HepG2 (cell line): Measurements from ENCODE around the gene KANK4. TPM values are rescaled to one million over a fixed set of nuclear protein-coding genes. Genes with fewer than 3 reads are reported as not detected.

ENCODE experiments used
- ATAC-seq: fragments of 200-7000 bp; cut with Tn5 transposase; 3 replicates; pipeline ENCODE4 v1.9.1; 2020; ENCODE audit warnings: mild to moderate bottlenecking, moderate library complexity
- Bru-seq: library from RNA; stranded (reverse); fragments of 400-500 nt; gene quantifications from one replicate; lab custom pipeline; 2021; lab: Mats Ljungman, UMichigan
- BruChase-seq, 2 experiments: library from RNA; stranded (reverse); fragments of 400-500 nt; gene quantifications; one replicate each; lab custom pipeline; 2021; lab: Mats Ljungman, UMichigan
- BruUV-seq: library from RNA; stranded (reverse); fragments of 400-500 nt; replicated peaks from 2 replicates; lab custom pipeline; 2021; lab: Mats Ljungman, UMichigan
- CTCF ChIA-PET: fragments of 300-600 bp; formaldehyde crosslinking; extraction: SDS; loops from one replicate; lab custom pipeline; 2021; ENCODE audit warnings: low total read pairs, inconsistent platforms, low intra/inter-chr PET ratio; lab: Yijun Ruan, JAX
- POLR2A ChIA-PET: fragments of 350-600 bp; sonication (Branson Sonifier 250); formaldehyde crosslinking; loops from one replicate; lab custom pipeline; 2020; ENCODE audit warnings: antibody characterized with exemption, inconsistent platforms; lab: Yijun Ruan, JAX
- DNase-seq: peaks from one replicate; pipeline ENCODE4 v3.0.0-alpha.2; 2015; ENCODE audit warnings: low spot score
- FAIRE-seq: peaks from 3 replicates; lab custom pipeline; 2011; peaks lifted over from hg19 to GRCh38; lab: Jason Lieb, UNC
- H2AFZ ChIP-seq: one replicate; pipeline ENCODE4 v1.6.1; 2011; ENCODE audit warnings: low read length, inconsistent platforms
- H3K27ac ChIP-seq: fragments of 300-600 bp; 3 replicates; pipeline ENCODE4 v1.8.0; 2011; ENCODE audit warnings: mixed run types, mild to moderate bottlenecking, mixed read lengths, low read length, inconsistent platforms; ENCODE audit not compliant: insufficient read depth; ENCODE audit errors: extremely low read length
- H3K27me3 ChIP-seq, 2 experiments: fragments of 200-600 bp in 1 of 2; 2 replicates in 1 of 2; 3 replicates in 1 of 2; pipeline versions ENCODE4 v1.6.0 to v1.8.0; 2011; ENCODE audit warnings: low read length in 2 of 2, mild to moderate bottlenecking in 2 of 2, moderate library complexity in 2 of 2, inconsistent platforms in 1 of 2; ENCODE audit not compliant: insufficient read depth in 2 of 2, control insufficient read depth in 1 of 2
- H3K36me3 ChIP-seq, 2 experiments: fragments of 200-600 bp in 1 of 2; replicated peaks in 1 of 2; 2 replicates in 1 of 2; 3 replicates in 1 of 2; pipeline versions ENCODE4 v1.5.1 to v1.8.0; 2011; ENCODE audit warnings: low read length in 2 of 2, inconsistent platforms in 1 of 2; ENCODE audit not compliant: insufficient read depth in 2 of 2, control insufficient read depth in 1 of 2
- H3K4me1 ChIP-seq: 2 replicates; pipeline ENCODE4 v1.5.1; 2012; ENCODE audit warnings: low read length, inconsistent platforms; ENCODE audit not compliant: insufficient read depth
- H3K4me2 ChIP-seq: 2 replicates; pipeline ENCODE4 v1.6.0; 2011; ENCODE audit warnings: low read depth, low read length, inconsistent platforms
- H3K4me3 ChIP-seq, 3 experiments: fragments of 200-600 bp in 1 of 3; sonication (generic), shearing (Covaris generic) in 1 of 3; replicated peaks in 1 of 3; 2 replicates each; pipeline ENCODE4 v1.5.1; 2011 to 2016; ENCODE audit warnings: low read length in 3 of 3, inconsistent platforms in 2 of 3, low read depth in 2 of 3, mild to moderate bottlenecking in 2 of 3, control low read depth in 1 of 3, mixed read lengths in 1 of 3; ENCODE audit not compliant: insufficient read depth in 1 of 3
- H3K79me2 ChIP-seq: one replicate; pipeline ENCODE4 v1.6.1; 2011; ENCODE audit warnings: low read length, inconsistent platforms; ENCODE audit not compliant: insufficient read depth
- H3K9ac ChIP-seq: 2 replicates; pipeline ENCODE4 v1.6.0; 2011; ENCODE audit warnings: mild to moderate bottlenecking, low read depth, low read length, inconsistent platforms; ENCODE audit not compliant: insufficient read depth
- H3K9me3 ChIP-seq: 2 replicates; pipeline ENCODE4 v1.5.1; 2012; ENCODE audit warnings: mild to moderate bottlenecking, low read length
- H4K20me1 ChIP-seq: 2 replicates; pipeline ENCODE4 v1.6.0; 2011; ENCODE audit warnings: inconsistent platforms, mild to moderate bottlenecking, low read length, moderate library complexity; ENCODE audit not compliant: insufficient read depth
- AKNA ChIP-seq: sonication (generic); formaldehyde crosslinking; IDR thresholded peaks from 2 replicates; pipeline ENCODE4 v1.4.0; 2020; ENCODE audit warnings: missing genetic modification reagents, borderline replicate concordance
- ARNT2 ChIP-seq: sonication (generic); formaldehyde crosslinking; IDR thresholded peaks from 2 replicates; pipeline ENCODE4 v1.8.0; 2022; ENCODE audit warnings: mild to moderate bottlenecking, low read depth, missing genetic modification reagents, moderate library complexity
- BHLHE40 ChIP-seq: IDR thresholded peaks from 2 replicates; pipeline ENCODE4 v1.6.1; 2011; ENCODE audit warnings: low read length, improper control_type of control experiment
- EED ChIP-seq: sonication (generic); formaldehyde crosslinking; IDR thresholded peaks from 2 replicates; pipeline ENCODE4 v1.5.0; 2020; ENCODE audit warnings: mild to moderate bottlenecking, missing genetic modification reagents
- HNRNPLL ChIP-seq: fragments of 200-400 bp; formaldehyde crosslinking; IDR thresholded peaks from 2 replicates; pipeline ENCODE4 v1.6.1; 2017; ENCODE audit warnings: mild to moderate bottlenecking, low read depth, low read length; ENCODE audit not compliant: poor library complexity, severe bottlenecking
- NONO ChIP-seq, 2 experiments: fragments of 450-650 bp in 1 of 2; sonication (generic) in 1 of 2; formaldehyde crosslinking in 1 of 2; IDR thresholded peaks in 1 of 2; conservative IDR thresholded peaks in 1 of 2; 2 replicates each; pipeline versions ENCODE4 v1.6.1 to v1.8.0; 2017 to 2022; ENCODE audit warnings: mild to moderate bottlenecking in 1 of 2, missing genetic modification reagents in 1 of 2, moderate library complexity in 1 of 2
- ZBTB14 ChIP-seq: sonication (generic); formaldehyde crosslinking; IDR thresholded peaks from 2 replicates; pipeline ENCODE4 v1.4.0; 2020; ENCODE audit warnings: missing genetic modification reagents
- ZNF10 ChIP-seq: sonication (generic); formaldehyde crosslinking; IDR thresholded peaks from 2 replicates; pipeline ENCODE4 v1.4.0; 2020; ENCODE audit warnings: mild to moderate bottlenecking, low read depth, missing genetic modification reagents, borderline replicate concordance
- ZNF431 ChIP-seq: sonication (generic); formaldehyde crosslinking; IDR thresholded peaks from 2 replicates; pipeline ENCODE4 v1.9.0; 2022; ENCODE audit warnings: missing genetic modification reagents, low read depth, mild to moderate bottlenecking, borderline replicate concordance
- WGBS: methylation state at CpG from one replicate; pipeline ENCODE4 v1.1.6; 2017; ENCODE audit warnings: low lambda C conversion rate; 5-methylcytosine and 5-hydroxymethylcytosine counted together
- in situ Hi-C: cut with HindIII; loops from 2 replicates; pipeline ENCODE4 v1.10.0; 2017; ENCODE audit warnings: low pct_unique_long_range_greater_than_20kb; ENCODE audit not compliant: extremely low pct_ligation_motif_present
- intact Hi-C: fragments of 100-400 bp; cut with micrococcal nuclease; formaldehyde crosslinking; loops from one replicate; pipeline ENCODE4 v1.10.0; 2022; ENCODE audit not compliant: unreplicated experiment
- long read RNA-seq, 2 experiments: library from RNA in 1 of 2; library from polyadenylated mRNA in 1 of 2; stranded (forward) in 1 of 2; unstranded in 1 of 2; transcript quantifications; one replicate each; pipeline ENCODE4 v2.0.0, GENCODE V29; 2019 to 2022
- polyA minus RNA-seq, 3 experiments: library from RNA; depleted of rRNA, polyadenylated mRNA; stranded (reverse); fragments of >200 nt; gene quantifications; 2 replicates each; pipeline ENCODE4 v1.2.3, GENCODE V29; 2011; ENCODE audit warnings: low replicate concordance in 1 of 3
- polyA plus RNA-seq, 8 experiments: library from polyadenylated mRNA; depleted of rRNA in 3 of 8; stranded (reverse) in 7 of 8; unstranded in 1 of 8; fragments of >200 nt; fragmentation: Illumina TruSeq in 4 of 8; extraction: Trizol in 4 of 8; gene quantifications; 2 replicates each; pipeline versions ENCODE4 v1.2.1 to v1.2.3, GENCODE V29; 2011 to 2016; ENCODE audit warnings: low read depth in 4 of 8, missing spikeins in 1 of 8, mixed read lengths in 1 of 8; ENCODE audit not compliant: insufficient read depth in 1 of 8
- total RNA-seq, 5 experiments: library from RNA; depleted of rRNA; stranded (reverse); fragments of >200 nt; fragmentation: Illumina TruSeq; extraction: Trizol; gene quantifications; 2 replicates each; pipeline ENCODE4 v1.2.3, GENCODE V29; 2016; ENCODE audit warnings: low read depth in 1 of 5

Gene KANK4
- total RNA-seq (2016; rRNA removed; fragmentation: Illumina TruSeq; extraction: Trizol) (25.7 and 28.8 TPM in 2 replicates), polyA plus RNA-seq (2011; rRNA removed) (10.9 and 16.1 TPM in 2 replicates), polyA minus RNA-seq (2011; rRNA and poly(A)+ RNA removed; ENCODE audit: low replicate concordance) (40.6 TPM in 1 of 2 replicates, not detected in the other), Bru-seq, nascent RNA (percentile 69 among the genes with signal in this experiment), BruChase-seq, experiment 1, labeled RNA remaining after a 6-hour chase (percentile 59 among the genes with signal in this experiment), BruChase-seq, experiment 2, labeled RNA remaining after a 2-hour chase (percentile 63 among the genes with signal in this experiment)
- total RNA-seq (2016; cell fraction: cytosol; rRNA removed; fragmentation: Illumina TruSeq; extraction: Trizol; ENCODE audit: low read depth) = 8.0 and 8.5 TPM in 2 replicates
- 25.9 and 29.8 TPM in 2 replicates for total RNA-seq (2016; cell fraction: insoluble cytoplasmic fraction; rRNA removed; fragmentation: Illumina TruSeq; extraction: Trizol)
- 21.3 and 22.4 TPM in 2 replicates for total RNA-seq (2016; cell fraction: membrane; rRNA removed; fragmentation: Illumina TruSeq; extraction: Trizol)
- 17.2 and 19.3 TPM in 2 replicates for total RNA-seq (2016; cell fraction: nucleus; rRNA removed; fragmentation: Illumina TruSeq; extraction: Trizol)
- polyA plus RNA-seq (2011; cell fraction: cytosol; rRNA removed) = 8.1 and 12.4 TPM in 2 replicates
- polyA plus RNA-seq (2011; cell fraction: nucleus; rRNA removed) = 7.0 and 9.0 TPM in 2 replicates
- 5.0 and 7.0 TPM in 2 replicates for polyA plus RNA-seq (2012)
- polyA plus RNA-seq (2016; cell fraction: cytosol; fragmentation: Illumina TruSeq; extraction: Trizol; ENCODE audit: low read depth) = 4.5 and 5.1 TPM in 2 replicates
- polyA plus RNA-seq (2016; cell fraction: insoluble cytoplasmic fraction; fragmentation: Illumina TruSeq; extraction: Trizol; ENCODE audit: low read depth) = 23.3 and 29.4 TPM in 2 replicates
- polyA plus RNA-seq (2016; cell fraction: membrane; fragmentation: Illumina TruSeq; extraction: Trizol; ENCODE audit: low read depth) = 12.8 and 13.9 TPM in 2 replicates
- polyA plus RNA-seq (2016; cell fraction: nucleus; fragmentation: Illumina TruSeq; extraction: Trizol; ENCODE audit: insufficient read depth, low read depth) = 24.3 and 25.9 TPM in 2 replicates
- 11.2 and 15.2 TPM in 2 replicates for polyA minus RNA-seq (2011; cell fraction: cytosol; rRNA and poly(A)+ RNA removed)
- polyA minus RNA-seq (2011; cell fraction: nucleus; rRNA and poly(A)+ RNA removed) = 13.4 and 15.2 TPM in 2 replicates
- long read RNA-seq, experiment 1, partial matches to known transcripts = 3 of 7 reads
- long read RNA-seq, experiment 1, other reads (novel, unspliced or antisense) = 4 of 7 reads
- long read RNA-seq, experiment 2, full-length matches to known transcripts = 2 of 24 reads
- long read RNA-seq, experiment 2, partial matches to known transcripts = 7 of 24 reads
- long read RNA-seq, experiment 2, other reads (novel, unspliced or antisense) = 15 of 24 reads

GRCh38 chr1:62318756-62319544 is at the start of gene KANK4:
Gene KANK4 (minus strand): TSS chr1:62319434. CDS start chr1:62281564, 37,870 bp downstream.
- FAIRE-seq = peak; percentile 8
- POLR2A ChIA-PET = interaction anchor here (0.7 to 2.2 kb wide), 5 partner anchors 12 to 117 kb away, joined by 3 to 12 read pairs (median 5); no protein-coding TSS in a partner anchor
- WGBS = under 1% methylated on average over 30 of the region's 84 CpGs
- in situ Hi-C loops (no loop called here), intact Hi-C loops (loop anchor here (2.0 kb wide), 1 partner anchor 88 kb away; no protein-coding TSS in a partner anchor)
- Histone ChIP-seq H3K4me2 (peak within 1 kb of the TSS; percentile 93), H3K4me3 (peak within 1 kb of the TSS; percentile 90 to 96 (median 93)), H4K20me1 (no peaks in the 10 kb centered on the region), H3K9me3 (no peaks in the 10 kb centered on the region), H3K79me2 (peaks cover 44% of the 10 kb centered on the region), H2AFZ (no peak within 1 kb of the TSS), H3K36me3 (no peaks in the 10 kb centered on the region; a peak in 2 of 5 replicates), H3K9ac (peak within 1 kb of the TSS; percentile 70), H3K27me3 (no peaks in the 10 kb centered on the region), H3K27ac (peak within 1 kb of the TSS; percentile 62), H3K4me1 (peaks cover 75% of the 10 kb centered on the region)
- DNase-seq = peak; percentile 77
- CTCF ChIA-PET = no interaction called here
- peak; percentile 77 for ATAC-seq
- BruUV-seq = no TSS peak
- TF ChIP-seq EED (CRISPR knock-in tag) (no peak), BHLHE40 (no peak), HNRNPLL (peak; percentile 55), AKNA (CRISPR knock-in tag) (no peak), ZBTB14 (peak; percentile 84), ZNF431 (CRISPR knock-in tag) (peak; percentile 59; the same call in 1 of the 2 replicates), NONO (IDR thresholded peaks at IDR 0.05) (no peak), NONO (CRISPR knock-in tag; conservative IDR thresholded peaks at IDR 0.05) (peak; percentile 50; the same call in 1 of the 2 replicates), ARNT2 (CRISPR knock-in tag) (peak; percentile 84; the same call in 1 of the 2 replicates), ZNF10 (no peak)
